ENCODE measurements around the gene BCAN. TPM values are rescaled to one million over a fixed set of nuclear protein-coding genes. Genes with fewer than 3 reads are reported as not detected.

The BCAN gene
- total RNA-seq, 1 experiment from 2014 or later = 1.2 TPM

- Histone ChIP-seq H3K27me3 (ENCODE audit: insufficient read depth, low read length) (no peaks in the 10 kb centered on the region), H2AFZ (ENCODE audit: low read length) (no peak overlapping the region), H2BK15ac (ENCODE audit: low read depth, low read length) (peak overlapping the region; percentile 70; the same call in 1 of the 2 replicates), H4K20me1 (ENCODE audit: control insufficient read depth, insufficient read depth, insufficient read length) (no peaks in the 10 kb centered on the region), H2BK120ac (ENCODE audit: low read depth, low read length, poor library complexity, severe bottlenecking) (peak overlapping the region; percentile 49), H3K23me2 (ENCODE audit: insufficient read length, low read depth, low read length, poor library complexity, severe bottlenecking) (peaks cover 12% of the 10 kb centered on the region), H3K79me2 (ENCODE audit: insufficient read depth, low read length) (peaks cover 4% of the 10 kb centered on the region; the same call in 1 of the 2 replicates), H2BK5ac (ENCODE audit: insufficient read length, low read length) (peak overlapping the region; percentile 43), H3K56ac (ENCODE audit: insufficient read length, low read depth, low read length) (no peak overlapping the region), H3K9me3 (ENCODE audit: control insufficient read depth, low read depth, low read length) (no peaks in the 10 kb centered on the region), H3K18ac (ENCODE audit: insufficient read length, low read depth, low read length) (peak overlapping the region; percentile 92), H3T11ph (ENCODE audit: low read length) (peak overlapping the region; percentile 1), H3K14ac (ENCODE audit: insufficient read depth, low read length) (peak overlapping the region; percentile 87), H2AK5ac (ENCODE audit: insufficient read length, low read length) (peak overlapping the region; percentile 43), H3K4me1 (ENCODE audit: insufficient read depth, low read length) (peaks cover 26% of the 10 kb centered on the region; the same call in 1 of the 2 replicates), H2BK20ac (ENCODE audit: low read depth, low read length, poor library complexity, severe bottlenecking) (no peak overlapping the region), H4K5ac (ENCODE audit: insufficient read length, low read depth, low read length) (peak overlapping the region; percentile 94), H3K79me1 (ENCODE audit: insufficient read depth, low read depth, low read length, poor library complexity, severe bottlenecking) (peaks cover 8% of the 10 kb centered on the region), H3K23ac (ENCODE audit: insufficient read length, low read depth, low read length) (no peak overlapping the region), H4K8ac (replicated peaks; ENCODE audit: insufficient read length, low read depth, low read length) (peak overlapping the region; percentile 21), H3K4ac (ENCODE audit: low read depth, low read length) (peak overlapping the region; percentile 31), H3K9ac (ENCODE audit: extremely low read depth, insufficient read length, low read length) (peak overlapping the region; percentile 57), H2BK12ac (ENCODE audit: insufficient read length, low read depth, low read length) (peak overlapping the region; percentile 94), H3K4me2 (ENCODE audit: insufficient read depth, insufficient read length, low read length) (peak overlapping the region; percentile 80), H4K91ac (ENCODE audit: insufficient read length, low read depth, low read length) (peak overlapping the region; percentile 93), H3K27ac (ENCODE audit: insufficient read length, low read depth, low read length) (peak overlapping the region; percentile 69)
- Mint-ChIP-seq H3K9me3 (peaks cover 2 to 3% of the 10 kb centered on the region in 2 experiments; a peak in 3 of 5 replicates), H3K36me3 (ENCODE audit: insufficient read depth in 1 of 3, low read depth in 3 of 3) (peaks cover 35 to 48% (median 38%) of the 10 kb centered on the region in 3 experiments), H3K4me1 (peaks cover 74 to 83% of the 10 kb centered on the region in 2 experiments), H3K27ac (peak overlapping the region; percentile 99 to 100 (median 100)), H3K4me3 (peak overlapping the region; percentile 72 to 86), H3K27me3 (ENCODE audit: low read depth) (peaks cover 8% of the 10 kb centered on the region)
- TF ChIP-seq, protein P1, sequence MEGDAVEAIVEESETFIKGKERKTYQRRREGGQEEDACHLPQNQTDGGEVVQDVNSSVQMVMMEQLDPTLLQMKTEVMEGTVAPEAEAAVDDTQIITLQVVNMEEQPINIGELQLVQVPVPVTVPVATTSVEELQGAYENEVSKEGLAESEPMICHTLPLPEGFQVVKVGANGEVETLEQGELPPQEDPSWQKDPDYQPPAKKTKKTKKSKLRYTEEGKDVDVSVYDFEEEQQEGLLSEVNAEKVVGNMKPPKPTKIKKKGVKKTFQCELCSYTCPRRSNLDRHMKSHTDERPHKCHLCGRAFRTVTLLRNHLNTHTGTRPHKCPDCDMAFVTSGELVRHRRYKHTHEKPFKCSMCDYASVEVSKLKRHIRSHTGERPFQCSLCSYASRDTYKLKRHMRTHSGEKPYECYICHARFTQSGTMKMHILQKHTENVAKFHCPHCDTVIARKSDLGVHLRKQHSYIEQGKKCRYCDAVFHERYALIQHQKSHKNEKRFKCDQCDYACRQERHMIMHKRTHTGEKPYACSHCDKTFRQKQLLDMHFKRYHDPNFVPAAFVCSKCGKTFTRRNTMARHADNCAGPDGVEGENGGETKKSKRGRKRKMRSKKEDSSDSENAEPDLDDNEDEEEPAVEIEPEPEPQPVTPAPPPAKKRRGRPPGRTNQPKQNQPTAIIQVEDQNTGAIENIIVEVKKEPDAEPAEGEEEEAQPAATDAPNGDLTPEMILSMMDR (conservative IDR thresholded peaks at IDR 0.05) = no peak
- DNase-seq = peak; percentile 97
- no CpG with 5 or more reads among the region's 8 CpGs for WGBS (ENCODE audit: extremely low coverage, insufficient read length, low lambda C conversion rate)
Observed at GRCh38 chr1:156673387-156674121, 31.6 kb downstream of the BCAN start.
